ENCODE results near the gene S100A12. TPM values are rescaled to one million over a fixed set of nuclear protein-coding genes. Genes with fewer than 3 reads are reported as not detected.

S100A12 gene
- total and polyA plus RNA-seq, 9 of the 15 experiments (the other 6 are each of a cell fraction or from before 2014, with no cell fraction given), result not detected

GRCh38 chr1:153357853-153358690 is 17.3 kb downstream of the S100A12 start, which contains the start of gene S100A9 (continued):
- TF ChIP-seq YY1 (IDR thresholded peaks at IDR 0.05; ENCODE audit: borderline replicate concordance in 1 of 3, control insufficient read depth in 1 of 3, extremely low read depth in 1 of 3, insufficient read depth in 3 of 3, insufficient read length in 1 of 3, insufficient replicate concordance in 2 of 3, low read depth in 1 of 3, low read length in 2 of 3), result no peak
- TF ChIP-seq ATF6 (CRISPR knock-in tag; IDR thresholded peaks at IDR 0.05), result no peak
- TF ChIP-seq SPI1 (IDR thresholded peaks at IDR 0.05; ENCODE audit: borderline replicate concordance, low read depth, low read length), result no peak
- no peak for TF ChIP-seq ZNF263 (CRISPR knock-in tag; IDR thresholded peaks at IDR 0.05; ENCODE audit: borderline replicate concordance)
- TF ChIP-seq NRF1 (conservative IDR thresholded peaks at IDR 0.05 in 1 of 2, IDR thresholded peaks at IDR 0.05 in 1 of 2), result no peak
- no peak for TF ChIP-seq STAT6 (CRISPR knock-in tag; IDR thresholded peaks at IDR 0.05)
- TF ChIP-seq NFIC (IDR thresholded peaks at IDR 0.05), result no peak
- no peak for TF ChIP-seq PTBP1 (IDR thresholded peaks at IDR 0.05; ENCODE audit: low read depth, low read length)
- TF ChIP-seq TRIM24 (IDR thresholded peaks at IDR 0.05), result no peak
- TF ChIP-seq ZBTB49 (CRISPR knock-in tag; IDR thresholded peaks at IDR 0.05; ENCODE audit: borderline replicate concordance), result no peak
- no peak for TF ChIP-seq ZNF146 (CRISPR knock-in tag; IDR thresholded peaks at IDR 0.05; ENCODE audit: unreplicated experiment)
- TF ChIP-seq POLR2AphosphoS5 (IDR thresholded peaks at IDR 0.05; ENCODE audit: control insufficient read depth, insufficient read depth, low read depth, low read length), result no peak
- no peak for TF ChIP-seq ZNF133 (CRISPR knock-in tag; IDR thresholded peaks at IDR 0.05)
- TF ChIP-seq ZNF75A (CRISPR knock-in tag; IDR thresholded peaks at IDR 0.05), result no peak
- no peak for TF ChIP-seq ZKSCAN8 (CRISPR knock-in tag; IDR thresholded peaks at IDR 0.05)
- TF ChIP-seq ERF (CRISPR knock-in tag; IDR thresholded peaks at IDR 0.05), result no peak
- TF ChIP-seq RBM15 (IDR thresholded peaks at IDR 0.05; ENCODE audit: insufficient read depth, low read length), result no peak
- TF ChIP-seq NFE2L1 (tag; IDR thresholded peaks at IDR 0.05; ENCODE audit: borderline replicate concordance, low read depth), result peak; percentile 69; the same call in 1 of the 2 replicates
- TF ChIP-seq RHOXF2B (CRISPR knock-in tag; conservative IDR thresholded peaks at IDR 0.05), result no peak
- TF ChIP-seq EWSR1 (IDR thresholded peaks at IDR 0.05; ENCODE audit: borderline replicate concordance, low read depth, partially characterized antibody), result no peak
- TF ChIP-seq ZNF316 (IDR thresholded peaks at IDR 0.05), result peak; percentile 81
